ENCODE results near the gene ABCB8.
"Not testable (repeated sequence)": the region's sequence is repeated elsewhere in the genome, so short reads cannot be mapped to it uniquely, and the experiment has no call there.

The ABCB8 gene

GRCh38 chr7:151015967-151016366 is 12.3 kb upstream of the ABCB8 start:
- no peak for DNase-seq

GRCh38 chr7:151016505-151016904 is 11.7 kb upstream of the ABCB8 start:
- no peak for DNase-seq

GRCh38 chr7:151016942-151017341 is 11.3 kb upstream of the ABCB8 start:
- DNase-seq, result no peak

- no peak for DNase-seq
Observed at GRCh38 chr7:151017370-151017952, 10.8 kb upstream of the ABCB8 start.

DNA sequence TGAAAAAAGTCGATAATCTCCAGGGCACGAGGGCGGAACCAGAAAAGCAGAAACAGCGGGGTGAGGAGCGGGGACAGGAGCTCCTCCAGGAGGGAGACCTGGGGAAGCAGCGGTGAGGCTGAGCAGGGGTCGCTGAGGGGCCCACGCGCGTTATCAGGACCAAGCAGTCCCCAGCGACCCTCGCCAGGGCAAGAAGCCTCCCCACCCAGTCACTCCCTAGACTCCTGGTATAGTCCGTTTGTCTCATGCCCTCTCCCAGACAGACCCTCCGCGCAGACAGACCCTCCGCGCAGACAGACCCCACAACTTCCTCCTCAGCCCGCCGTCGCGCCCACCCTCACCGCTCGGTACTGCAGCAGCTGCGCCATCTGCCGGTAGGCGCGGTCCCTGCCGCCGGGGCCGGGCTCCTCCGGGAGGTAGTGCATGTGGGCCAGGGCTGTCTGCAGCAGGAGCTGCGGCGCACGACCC is 10.3 kb upstream of the ABCB8 start:
- DNase-seq, result peak; percentile 86 to 89

GRCh38 chr7:151018421-151019129 is 9.7 kb upstream of the ABCB8 start:
- DNase-seq, result peak in 1 of 2 donors; percentile 47

GRCh38 chr7:151019130-151019447 is 9.2 kb upstream of the ABCB8 start:
- no peak for DNase-seq

GRCh38 chr7:151020231-151020630 is 8.0 kb upstream of the ABCB8 start:
- DNase-seq, result no peak

- DNase-seq, result no peak
Observed at GRCh38 chr7:151023232-151023631, 5.0 kb upstream of the ABCB8 start.

DNA sequence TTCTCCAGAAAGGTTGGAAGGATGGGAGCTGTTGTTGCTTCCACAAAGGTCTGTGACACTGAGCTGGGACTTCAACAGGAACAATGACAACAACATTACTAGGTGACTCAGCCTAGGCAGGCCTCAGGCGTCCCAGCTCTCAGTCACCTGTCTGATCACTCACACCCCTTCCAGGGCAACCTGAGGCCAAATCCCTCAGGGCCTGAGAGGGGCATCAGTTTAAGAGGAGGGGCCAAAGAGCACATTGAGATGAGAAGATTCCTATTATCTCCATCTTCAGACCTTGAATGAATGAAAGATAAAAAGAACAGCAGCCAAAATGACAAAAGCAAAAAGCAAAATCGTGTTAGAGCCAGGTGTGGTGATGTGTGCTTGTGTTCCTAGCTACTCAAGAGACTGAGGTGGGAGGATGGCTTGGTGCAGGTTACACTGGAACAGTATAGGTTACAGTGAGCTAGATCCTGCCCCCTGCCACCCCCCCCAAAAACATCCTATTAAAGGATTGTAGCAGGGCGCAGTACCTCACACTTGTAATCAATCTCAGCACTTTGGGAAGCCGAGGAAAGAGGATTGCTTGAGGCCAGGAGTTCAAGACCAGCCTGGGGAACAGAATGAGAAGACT is 3.7 kb upstream of the ABCB8 start, which contains the start of gene ATG9B:
Gene ATG9B (minus strand): TSS at position 60 of the 622 bp plus-strand sequence. CDS start 71 bp downstream, outside the sequence.
- DNase-seq, result no peak

GRCh38 chr7:151025924-151026671 is 2.2 kb upstream of the ABCB8 start:
- DNase-seq, result no peak

DNA sequence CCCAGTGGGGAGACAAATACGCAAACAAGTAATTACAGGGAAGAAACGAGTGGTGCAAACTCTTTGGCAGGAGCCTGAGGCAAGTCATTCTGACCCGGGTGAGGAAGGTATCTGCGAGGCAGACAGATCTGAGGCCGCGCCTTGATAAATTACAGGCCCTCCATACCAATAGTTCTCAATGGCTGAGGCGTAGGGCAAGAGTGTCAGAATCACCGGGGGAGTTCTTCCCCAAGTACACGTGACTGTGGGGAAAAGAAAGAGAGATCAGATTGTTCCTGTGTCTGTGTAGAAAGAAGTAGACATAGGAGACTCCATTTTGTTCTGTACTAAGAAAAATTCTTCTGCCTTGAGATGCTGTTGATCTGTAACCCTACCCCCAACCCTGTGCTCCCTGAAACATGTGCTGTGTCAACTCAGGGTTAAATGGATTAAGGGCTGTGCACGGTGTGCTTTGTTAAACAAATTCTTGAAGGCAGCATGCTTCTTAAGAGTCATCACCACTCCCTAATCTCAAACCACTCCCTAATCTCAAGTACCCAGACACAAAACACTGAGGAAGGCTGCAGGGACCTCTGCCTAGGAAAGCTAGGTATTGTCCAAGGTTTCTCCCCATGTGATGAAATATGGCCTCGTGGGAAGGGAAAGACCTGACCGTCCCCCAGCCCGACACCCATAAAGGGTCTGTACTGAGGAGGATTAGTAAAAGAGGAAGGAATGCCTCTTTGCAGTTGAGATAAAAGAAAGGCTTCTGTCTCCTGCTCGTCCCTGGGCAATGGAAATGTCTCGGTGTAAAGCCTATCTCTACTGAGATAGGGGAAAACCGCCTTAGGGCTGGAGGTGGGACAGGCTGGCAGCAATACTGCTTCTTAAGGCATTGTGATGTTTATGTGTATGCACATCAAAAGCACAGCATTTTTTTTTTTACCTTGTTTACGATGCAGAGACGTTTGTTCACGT is 1.2 kb upstream of the ABCB8 start:
- not testable (repeated sequence) for DNase-seq

DNA sequence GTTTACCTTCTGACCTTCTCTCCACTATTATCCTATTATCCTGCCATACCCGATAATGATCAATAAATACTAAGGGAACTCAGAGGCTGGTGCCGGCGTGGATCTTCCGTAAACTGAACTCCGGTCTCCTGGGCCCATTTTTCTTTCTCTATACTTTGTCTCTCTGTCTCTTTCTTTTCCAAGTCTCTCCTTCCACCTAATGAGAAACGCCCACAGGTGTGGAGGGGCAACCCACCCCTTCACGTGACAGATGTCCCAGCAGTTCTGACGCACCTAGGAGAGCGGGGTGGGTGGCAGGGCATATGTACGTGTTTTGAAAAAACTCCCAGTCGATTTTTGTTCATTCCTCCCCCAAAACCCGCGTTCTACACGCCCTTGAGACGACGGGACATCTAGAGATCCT is 521 bp upstream of the ABCB8 start:
- not testable (repeated sequence) for DNase-seq

GRCh38 chr7:151028948-151029501 is 775 bp downstream of the ABCB8 start:
- no peak for DNase-seq

DNA sequence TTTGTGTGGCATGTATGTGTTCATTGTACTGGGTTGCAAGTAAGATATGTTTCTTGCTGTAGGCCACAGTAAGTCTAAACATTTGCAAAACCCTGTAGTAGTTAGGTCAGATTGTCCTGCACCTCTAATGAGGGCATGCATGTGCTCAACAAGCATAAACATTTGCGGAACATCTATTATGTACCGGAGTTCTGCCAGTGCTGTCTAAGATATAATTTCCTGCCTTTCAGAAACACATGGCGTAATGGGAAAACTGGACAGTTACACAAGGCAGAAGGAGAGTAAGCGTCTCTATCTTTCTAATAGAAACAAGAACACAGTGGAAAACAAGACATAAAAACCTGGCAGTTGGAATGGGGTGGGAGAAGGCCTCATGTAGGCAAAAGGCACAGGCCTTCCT is 2.8 kb downstream of the ABCB8 start:
- DNase-seq, result no peak

- no peak for DNase-seq
Observed at GRCh38 chr7:151032936-151033863, 5.0 kb downstream of the ABCB8 start.

- DNase-seq, result no peak
Observed at GRCh38 chr7:151033864-151034249, 5.6 kb downstream of the ABCB8 start.

DNA sequence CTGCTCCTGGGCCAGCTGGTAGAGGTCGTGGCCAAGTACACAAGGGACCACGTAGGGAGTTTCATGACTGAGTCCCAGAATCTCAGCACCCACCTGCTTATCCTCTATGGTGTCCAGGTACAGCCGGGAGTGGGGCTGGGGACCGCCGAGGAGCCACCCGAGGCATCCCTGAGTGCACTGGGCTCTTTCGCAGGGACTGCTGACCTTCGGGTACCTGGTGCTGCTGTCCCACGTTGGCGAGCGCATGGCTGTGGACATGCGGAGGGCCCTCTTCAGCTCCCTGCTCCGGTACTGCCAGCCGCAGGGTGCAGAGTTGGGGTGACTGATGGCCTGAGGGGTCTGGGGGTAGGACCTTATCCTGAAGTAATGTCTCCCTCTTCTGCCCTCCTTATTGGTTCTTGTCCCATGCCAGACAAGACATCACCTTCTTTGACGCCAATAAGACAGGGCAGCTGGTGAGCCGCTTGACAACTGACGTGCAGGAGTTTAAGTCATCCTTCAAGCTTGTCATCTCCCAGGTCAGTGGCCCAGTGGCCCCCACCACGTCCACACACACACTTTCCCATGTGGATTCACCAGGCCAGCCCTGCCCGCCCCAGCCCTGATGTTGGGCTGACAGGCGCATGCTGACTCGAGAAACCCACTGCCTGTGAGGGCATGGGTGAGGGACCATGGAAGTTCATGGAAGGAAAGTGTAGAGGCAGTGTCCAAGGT is 6.2 kb downstream of the ABCB8 start:
- no peak for DNase-seq

- DNase-seq, result no peak
Observed at GRCh38 chr7:151035026-151035717, 6.9 kb downstream of the ABCB8 start.

DNA sequence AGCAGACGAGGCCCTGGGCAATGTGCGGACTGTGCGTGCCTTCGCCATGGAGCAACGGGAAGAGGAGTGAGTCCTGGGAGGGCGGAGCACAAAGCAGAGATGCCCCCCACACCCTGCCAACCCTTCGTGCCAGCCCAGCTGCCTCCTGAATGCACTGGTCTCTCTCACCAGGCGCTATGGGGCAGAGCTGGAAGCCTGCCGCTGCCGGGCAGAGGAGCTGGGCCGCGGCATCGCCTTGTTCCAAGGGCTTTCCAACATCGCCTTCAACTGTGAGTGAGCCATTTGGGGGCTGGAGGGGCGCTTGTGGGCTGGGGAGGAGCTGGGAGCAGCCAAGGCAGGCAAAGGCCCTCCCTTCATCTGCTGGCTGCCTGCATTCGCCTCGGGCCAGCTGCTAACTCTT is 7.7 kb downstream of the ABCB8 start:
- DNase-seq, result no peak

All from stimulated activated CD4-positive, alpha-beta T cell treated with anti-CD3 and anti-CD28 coated beads, Interleukin-2, amount 100 ng/mL, for 24 hours (primary cell).